ENCODE measurements around the gene CPA3. TPM values are rescaled to one million over a fixed set of nuclear protein-coding genes. Genes with fewer than 3 reads are reported as not detected.

Gene CPA3
- total RNA-seq, 1 donor from 2014 or later = not detected

GRCh38 chr3:148945116-148945515 is 80.0 kb downstream of the CPA3 start:
- Mint-ChIP-seq H3K27me3 (peaks cover 5% of the 10 kb centered on the region), H3K9me3 (no peaks in the 10 kb centered on the region), H3K4me3 (no peak overlapping the region), H3K27ac (no peak overlapping the region), H3K36me3 (ENCODE audit: low read depth) (no peaks in the 10 kb centered on the region), H3K4me1 (no peaks in the 10 kb centered on the region)
- DNase-seq = no peak
- intact Hi-C loops (cut with micrococcal nuclease) = loop anchor here (10.0 kb wide), 2 partner anchors 220 to 630 kb away; no protein-coding TSS in a partner anchor

Other genes starting within 250 kb of the CPA3 start
- gene AGTR1, start 167.4 kb upstream of the CPA3 start, total RNA-seq = not detected in 2 replicates
- not detected in 2 replicates for gene CPB1, start 37.5 kb upstream of the CPA3 start, total RNA-seq
- 27.4 and 28.0 TPM in 2 replicates for gene GYG1, start 126.2 kb downstream of the CPA3 start, total RNA-seq
- 18.9 and 19.6 TPM in 2 replicates for gene HLTF, start 221.2 kb downstream of the CPA3 start, total RNA-seq

Data from activated CD4-positive, alpha-beta T cell treated with anti-CD3 and anti-CD28 coated beads, Interleukin-2, amount 10 ng/mL, durations not matched to agents 24 days and 14 days (primary cell).